CD14-positive monocyte (primary cell): ENCODE data around the gene NATD1. TPM values are rescaled to one million over a fixed set of nuclear protein-coding genes. Genes with fewer than 3 reads are reported as not detected.

Source experiments
- DNase-seq, 3 donors: peaks; one replicate each; pipeline ENCODE4 v3.0.0-alpha.2; 2011 to 2022
- H2AFZ ChIP-seq: 2 replicates; pipeline ENCODE4 v1.6.0; 2012; ENCODE audit warnings: mild to moderate bottlenecking, low read depth, low read length, inconsistent platforms; ENCODE audit not compliant: insufficient read depth, poor library complexity, severe bottlenecking
- H3K27ac ChIP-seq, 2 donors: 1 replicate in 1 of 2; 2 replicates in 1 of 2; pipeline ENCODE4 v1.5.1; 2012 to 2013; ENCODE audit warnings: low read length in 2 of 2, control low read depth in 1 of 2, inconsistent platforms in 1 of 2, low read depth in 1 of 2, mild to moderate bottlenecking in 1 of 2
- H3K27me3 ChIP-seq, 2 donors: one replicate each; pipeline versions ENCODE4 v1.6.0 to v1.6.1; 2011 to 2013; ENCODE audit warnings: low read length in 2 of 2; ENCODE audit not compliant: control insufficient read depth in 2 of 2, insufficient read depth in 2 of 2
- H3K36me3 ChIP-seq, 2 donors: replicated peaks in 1 of 2; 1 replicate in 1 of 2; 2 replicates in 1 of 2; pipeline versions ENCODE4 v1.5.1 to v1.6.1; 2012 to 2013; ENCODE audit warnings: low read length in 2 of 2, control low read depth in 1 of 2, inconsistent platforms in 1 of 2, mild to moderate bottlenecking in 1 of 2; ENCODE audit not compliant: insufficient read depth in 2 of 2, control insufficient read depth in 1 of 2
- H3K4me1 ChIP-seq, 2 donors: 1 replicate in 1 of 2; 2 replicates in 1 of 2; pipeline versions ENCODE4 v1.5.1 to v1.6.1; 2012 to 2013; ENCODE audit warnings: low read length in 2 of 2, control low read depth in 1 of 2, inconsistent platforms in 1 of 2, mild to moderate bottlenecking in 1 of 2, moderate library complexity in 1 of 2; ENCODE audit not compliant: insufficient read depth in 2 of 2, control insufficient read depth in 1 of 2
- H3K4me2 ChIP-seq: replicated peaks from 2 replicates; pipeline ENCODE3; 2012; ENCODE audit warnings: low read length, moderate library complexity, mild to moderate bottlenecking; ENCODE audit not compliant: poor library complexity, severe bottlenecking; ENCODE audit errors: extremely low read depth
- H3K4me3 ChIP-seq, 3 experiments: fragments of 200-600 bp in 1 of 3; sonication (generic) in 1 of 3; replicated peaks in 1 of 3; 1 replicate in 2 of 3; 2 replicates in 1 of 3; pipeline ENCODE4 v1.5.1; 2011 to 2013; ENCODE audit warnings: low read length in 3 of 3, mild to moderate bottlenecking in 3 of 3, control low read depth in 2 of 3, low read depth in 2 of 3, inconsistent platforms in 1 of 3, moderate library complexity in 1 of 3
- H3K79me2 ChIP-seq: 2 replicates; pipeline ENCODE4 v1.6.0; 2012; ENCODE audit warnings: mild to moderate bottlenecking, control low read depth, inconsistent platforms, low read length, moderate library complexity; ENCODE audit not compliant: insufficient read depth
- H3K9ac ChIP-seq: 2 replicates; pipeline ENCODE4 v1.6.0; 2017; ENCODE audit warnings: low read length, mild to moderate bottlenecking; ENCODE audit not compliant: insufficient read depth, poor library complexity, severe bottlenecking
- H3K9me3 ChIP-seq, 2 donors: replicated peaks in 1 of 2; 1 replicate in 1 of 2; 2 replicates in 1 of 2; pipeline versions ENCODE4 v1.5.1 to v1.6.1; 2012 to 2013; ENCODE audit warnings: low read length in 2 of 2, control low read depth in 1 of 2; ENCODE audit not compliant: control insufficient read depth in 1 of 2, insufficient read depth in 1 of 2
- H4K20me1 ChIP-seq: 2 replicates; pipeline ENCODE4 v1.6.0; 2012; ENCODE audit warnings: mild to moderate bottlenecking, low read length, control low read depth, moderate library complexity; ENCODE audit not compliant: insufficient read depth
- H3K27ac Mint-ChIP-seq, 7 donors: one replicate each; pipeline ENCODE4 v1.8.0; 2020; ENCODE audit warnings: mild to moderate bottlenecking in 7 of 7, mixed read lengths in 7 of 7, moderate library complexity in 6 of 7, inconsistent platforms in 2 of 7
- H3K27me3 Mint-ChIP-seq, 3 donors: one replicate each; pipeline ENCODE4 v1.8.0; 2021 to 2022; ENCODE audit warnings: low read depth in 3 of 3, mild to moderate bottlenecking in 3 of 3, mixed read lengths in 3 of 3, moderate library complexity in 3 of 3, inconsistent platforms in 1 of 3
- H3K36me3 Mint-ChIP-seq, 2 donors: one replicate each; pipeline ENCODE4 v1.8.0; 2020; ENCODE audit warnings: mixed read lengths in 2 of 2, inconsistent platforms in 1 of 2, mild to moderate bottlenecking in 1 of 2
- H3K4me1 Mint-ChIP-seq: one replicate; pipeline ENCODE4 v1.8.0; 2020; ENCODE audit warnings: mild to moderate bottlenecking, mixed read lengths
- H3K4me3 Mint-ChIP-seq, 2 donors: one replicate each; pipeline ENCODE4 v1.8.0; 2020; ENCODE audit warnings: mild to moderate bottlenecking in 2 of 2, mixed read lengths in 2 of 2, moderate library complexity in 1 of 2
- H3K9me3 Mint-ChIP-seq, 7 donors: one replicate each; pipeline ENCODE4 v1.8.0; 2020 to 2022; ENCODE audit warnings: mixed read lengths in 7 of 7, mild to moderate bottlenecking in 6 of 7, moderate library complexity in 6 of 7, inconsistent platforms in 2 of 7
- WGBS: methylation state at CpG from one replicate; pipeline ENCODE4 v1.1.5; 2013; ENCODE audit warnings: missing lambda C conversion rate; ENCODE audit not compliant: insufficient coverage; 5-methylcytosine and 5-hydroxymethylcytosine counted together
- intact Hi-C, 2 donors: fragments of 100-400 bp; cut with micrococcal nuclease; formaldehyde crosslinking; loops; one replicate each; pipeline versions ENCODE4 v1.15.0 to v1.15.1; 2023
- polyA plus RNA-seq, 3 donors: library from polyadenylated mRNA; depleted of rRNA in 1 of 3; unstranded in 2 of 3; stranded (reverse) in 1 of 3; fragments of 300-500 nt in 2 of 3; fragments of >200 nt in 1 of 3; fragmentation: Illumina TruSeq in 2 of 3; gene quantifications; 1 replicate in 2 of 3; 2 replicates in 1 of 3; pipeline ENCODE4 v1.2.3, GENCODE V29; 2012 to 2021
- TF ChIP-seq, protein P1 (sequence below): fragments of 200-600 bp; IDR thresholded peaks from one replicate; pipeline ENCODE4 v1.8.0; 2022; ENCODE audit warnings: antibody characterized with exemption, mild to moderate bottlenecking

The NATD1 gene
- polyA plus RNA-seq, 3 donors, result 3.0 to 13.6 (median 3.8) TPM

DNA sequence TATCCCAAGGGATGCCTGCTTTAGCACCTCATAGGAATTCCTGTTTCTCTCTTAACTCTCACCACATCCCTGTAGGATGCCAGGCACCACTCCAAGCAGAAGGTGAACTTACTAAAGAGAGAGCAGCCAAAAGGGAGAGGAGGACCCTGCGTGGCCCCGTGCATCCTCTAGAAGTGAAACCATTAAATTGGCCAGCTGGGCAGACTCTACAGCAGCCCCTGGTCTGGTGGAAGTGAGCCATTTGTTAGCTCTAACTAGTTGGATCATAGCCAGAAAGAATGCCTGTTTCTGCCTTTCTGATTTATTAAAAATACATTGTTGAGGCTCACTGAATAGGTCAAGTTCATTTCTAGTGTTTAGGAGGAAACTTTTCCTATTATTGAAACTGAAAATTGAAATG, 61.5 kb downstream of the NATD1 start:
- peaks cover 20% of the 10 kb centered on the region for H4K20me1 ChIP-seq
- H3K79me2 ChIP-seq, result no peaks in the 10 kb centered on the region
- Mint-ChIP-seq H3K27me3 (no peaks in the 10 kb centered on the region), H3K9me3 (peaks cover 0 to 3% (median 0%) of the 10 kb centered on the region in 7 donors), H3K4me3 (no peak overlapping the region), H3K36me3 (peaks cover 49 to 79% of the 10 kb centered on the region in 2 donors), H3K27ac (peak overlapping the region; percentile 28 to 88 (median 80)), H3K4me1 (peaks cover 24% of the 10 kb centered on the region)
- WGBS, result 69% methylated on average over 2 of the region's 2 CpGs
- H3K4me3 ChIP-seq, result no peak overlapping the region
- H3K9me3 ChIP-seq, result no peaks in the 10 kb centered on the region
- H3K4me1 ChIP-seq, result peaks cover 13 to 14% of the 10 kb centered on the region in 2 donors
- H2AFZ ChIP-seq, result peak overlapping the region; percentile 46
- H3K36me3 ChIP-seq, result peaks cover 32 to 69% of the 10 kb centered on the region in 2 donors
- intact Hi-C loops, result no loop called here
- H3K27me3 ChIP-seq, result no peaks in the 10 kb centered on the region
- peak overlapping the region; percentile 7 to 62 for H3K27ac ChIP-seq
- TF ChIP-seq, protein P1, sequence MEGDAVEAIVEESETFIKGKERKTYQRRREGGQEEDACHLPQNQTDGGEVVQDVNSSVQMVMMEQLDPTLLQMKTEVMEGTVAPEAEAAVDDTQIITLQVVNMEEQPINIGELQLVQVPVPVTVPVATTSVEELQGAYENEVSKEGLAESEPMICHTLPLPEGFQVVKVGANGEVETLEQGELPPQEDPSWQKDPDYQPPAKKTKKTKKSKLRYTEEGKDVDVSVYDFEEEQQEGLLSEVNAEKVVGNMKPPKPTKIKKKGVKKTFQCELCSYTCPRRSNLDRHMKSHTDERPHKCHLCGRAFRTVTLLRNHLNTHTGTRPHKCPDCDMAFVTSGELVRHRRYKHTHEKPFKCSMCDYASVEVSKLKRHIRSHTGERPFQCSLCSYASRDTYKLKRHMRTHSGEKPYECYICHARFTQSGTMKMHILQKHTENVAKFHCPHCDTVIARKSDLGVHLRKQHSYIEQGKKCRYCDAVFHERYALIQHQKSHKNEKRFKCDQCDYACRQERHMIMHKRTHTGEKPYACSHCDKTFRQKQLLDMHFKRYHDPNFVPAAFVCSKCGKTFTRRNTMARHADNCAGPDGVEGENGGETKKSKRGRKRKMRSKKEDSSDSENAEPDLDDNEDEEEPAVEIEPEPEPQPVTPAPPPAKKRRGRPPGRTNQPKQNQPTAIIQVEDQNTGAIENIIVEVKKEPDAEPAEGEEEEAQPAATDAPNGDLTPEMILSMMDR, result no peak
- no peak for DNase-seq
- H3K9ac ChIP-seq, result no peak overlapping the region
- H3K4me2 ChIP-seq, result no peak overlapping the region

DNA sequence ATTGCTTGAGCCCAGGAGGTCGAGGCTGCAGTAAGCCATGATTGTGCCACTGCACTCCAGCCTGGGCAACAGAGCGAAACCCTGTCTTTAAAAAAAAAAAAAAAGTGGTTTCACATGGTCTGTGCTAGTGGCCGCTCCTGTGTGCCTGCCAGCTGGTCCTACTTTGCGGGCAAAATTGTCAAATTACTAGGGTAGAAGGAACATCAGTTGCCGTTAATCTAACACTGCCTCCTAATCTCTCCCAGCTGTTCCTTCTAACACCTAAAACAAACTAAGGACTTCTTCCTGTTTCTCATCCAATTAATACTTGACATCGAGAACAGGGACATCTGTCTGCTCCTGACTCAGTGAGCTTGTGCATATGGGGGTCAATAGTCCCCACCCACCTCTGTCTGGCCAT, 63.1 kb downstream of the NATD1 start:
- Mint-ChIP-seq H3K9me3 (peaks cover 0 to 3% (median 0%) of the 10 kb centered on the region in 7 donors), H3K27me3 (no peaks in the 10 kb centered on the region), H3K27ac (peak overlapping the region in 3 of 7 donors; percentile 11 to 78 (median 58)), H3K4me3 (no peak overlapping the region), H3K36me3 (peaks cover 47 to 76% of the 10 kb centered on the region in 2 donors), H3K4me1 (peaks cover 31% of the 10 kb centered on the region)
- Histone ChIP-seq H3K4me1 (peaks cover 22% of the 10 kb centered on the region in 2 donors), H4K20me1 (peaks cover 7% of the 10 kb centered on the region), H3K4me3 (no peak overlapping the region), H3K4me2 (no peak overlapping the region), H2AFZ (no peak overlapping the region), H3K9ac (no peak overlapping the region), H3K9me3 (no peaks in the 10 kb centered on the region), H3K27ac (peak overlapping the region; percentile 1 to 62), H3K36me3 (peaks cover 35 to 63% of the 10 kb centered on the region in 2 donors), H3K79me2 (no peaks in the 10 kb centered on the region), H3K27me3 (no peaks in the 10 kb centered on the region)
- DNase-seq, result no peak
- TF ChIP-seq, protein P1, result no peak
- intact Hi-C loops, result no loop called here
- 97% methylated on average over 6 of the region's 6 CpGs for WGBS
